HEK293 (cell line): ENCODE results near the gene SCUBE1.

Experiments
- CTCF ChIA-PET: fragments of 350-600 bp; formaldehyde crosslinking; extraction: SDS; loops from one replicate; lab custom pipeline; 2021; ENCODE audit warnings: antibody characterized with exemption; lab: Yijun Ruan, JAX
- POLR2A ChIA-PET: fragments of 300-600 bp; formaldehyde crosslinking; extraction: SDS; loops from one replicate; lab custom pipeline; 2020; ENCODE audit warnings: antibody characterized with exemption, inconsistent platforms; lab: Yijun Ruan, JAX
- H3K27ac ChIP-seq: fragments of 200-500 bp; sonication (Bioruptor generic); 2 replicates; pipeline ENCODE4 v1.5.1; 2014; ENCODE audit warnings: low read depth, low read length, control low read depth, inconsistent platforms; ENCODE audit errors: extremely low read depth
- H3K36me3 ChIP-seq, 2 experiments: fragments of 200-500 bp in 1 of 2; sonication (Bioruptor generic) in 1 of 2; 1 replicate in 1 of 2; 2 replicates in 1 of 2; pipeline ENCODE4 v1.5.1; 2014 to 2017; ENCODE audit warnings: inconsistent platforms in 2 of 2, low read length in 2 of 2; ENCODE audit not compliant: control insufficient read depth in 2 of 2, insufficient read depth in 1 of 2
- H3K4me1 ChIP-seq: fragments of 200-500 bp; sonication (Bioruptor generic); 2 replicates; pipeline ENCODE4 v1.5.1; 2014; ENCODE audit warnings: mild to moderate bottlenecking, low read length, inconsistent platforms; ENCODE audit not compliant: control insufficient read depth, insufficient read depth
- H3K4me3 ChIP-seq: 2 replicates; pipeline ENCODE4 v1.5.1; 2011; ENCODE audit warnings: low read depth, mild to moderate bottlenecking, control low read depth, low read length, moderate library complexity
- H3K9me3 ChIP-seq: fragments of 200-500 bp; sonication (Bioruptor generic); 2 replicates; pipeline ENCODE4 v1.5.1; 2014; ENCODE audit warnings: low read depth, low read length, inconsistent platforms; ENCODE audit not compliant: control insufficient read depth, insufficient read depth
- CTCF ChIP-seq: fragments of 450-650 bp; formaldehyde crosslinking; IDR thresholded peaks from 2 replicates; pipeline ENCODE4 v1.5.1; 2016; ENCODE audit warnings: missing biosample characterization, missing genetic modification characterization
- GLI4 ChIP-seq: fragments of 450-650 bp; formaldehyde crosslinking; IDR thresholded peaks from 2 replicates; pipeline ENCODE4 v1.5.1; 2016; ENCODE audit warnings: missing biosample characterization, missing genetic modification characterization
- GLIS1 ChIP-seq: fragments of 450-650 bp; formaldehyde crosslinking; IDR thresholded peaks from 2 replicates; pipeline ENCODE4 v1.5.1; 2016; ENCODE audit warnings: missing biosample characterization, missing genetic modification characterization
- GLIS2 ChIP-seq: fragments of 450-650 bp; formaldehyde crosslinking; IDR thresholded peaks from 2 replicates; pipeline ENCODE4 v1.5.1; 2016; ENCODE audit warnings: missing biosample characterization, missing genetic modification characterization
- KLF8 ChIP-seq: fragments of 450-650 bp; formaldehyde crosslinking; IDR thresholded peaks from 2 replicates; pipeline ENCODE4 v1.5.1; 2016; ENCODE audit warnings: missing biosample characterization, missing genetic modification characterization
- SETDB1 ChIP-seq: IDR thresholded peaks from one replicate; pipeline ENCODE4 v1.6.1; 2017; ENCODE audit warnings: mild to moderate bottlenecking, low read length, moderate library complexity, mixed read lengths; ENCODE audit not compliant: insufficient read length
- ZBTB10 ChIP-seq: fragments of 450-650 bp; formaldehyde crosslinking; IDR thresholded peaks from 2 replicates; pipeline ENCODE4 v1.5.1; 2016; ENCODE audit warnings: missing biosample characterization, missing genetic modification characterization
- ZBTB17 ChIP-seq: fragments of 450-650 bp; formaldehyde crosslinking; IDR thresholded peaks from 2 replicates; pipeline ENCODE4 v1.5.1; 2016; ENCODE audit warnings: missing biosample characterization, missing genetic modification characterization
- ZBTB20 ChIP-seq: fragments of 450-650 bp; formaldehyde crosslinking; IDR thresholded peaks from 2 replicates; pipeline ENCODE4 v1.5.1; 2016; ENCODE audit warnings: missing biosample characterization, missing genetic modification characterization
- ZBTB48 ChIP-seq: fragments of 450-650 bp; formaldehyde crosslinking; IDR thresholded peaks from 2 replicates; pipeline ENCODE4 v1.5.1; 2016; ENCODE audit warnings: missing biosample characterization, missing genetic modification characterization
- ZBTB8A ChIP-seq: fragments of 450-650 bp; formaldehyde crosslinking; IDR thresholded peaks from 2 replicates; pipeline ENCODE4 v1.5.1; 2016; ENCODE audit warnings: missing biosample characterization, missing genetic modification characterization
- ZFHX2 ChIP-seq: fragments of 450-650 bp; formaldehyde crosslinking; conservative IDR thresholded peaks from 2 replicates; pipeline ENCODE4 v1.5.1; 2016; ENCODE audit warnings: missing biosample characterization, missing genetic modification characterization
- ZFP41 ChIP-seq: fragments of 450-650 bp; formaldehyde crosslinking; IDR thresholded peaks from 2 replicates; pipeline ENCODE4 v1.5.1; 2016; ENCODE audit warnings: missing biosample characterization, missing genetic modification characterization, borderline replicate concordance
- ZFP69B ChIP-seq: fragments of 450-650 bp; formaldehyde crosslinking; IDR thresholded peaks from 2 replicates; pipeline ENCODE4 v1.5.1; 2016; ENCODE audit warnings: missing biosample characterization, missing genetic modification characterization
- ZIC2 ChIP-seq: fragments of 450-650 bp; formaldehyde crosslinking; IDR thresholded peaks from 2 replicates; pipeline ENCODE4 v1.5.1; 2016; ENCODE audit warnings: missing biosample characterization, missing genetic modification characterization
- ZNF184 ChIP-seq: fragments of 450-650 bp; IDR thresholded peaks from 2 replicates; pipeline ENCODE4 v1.5.1; 2018; ENCODE audit warnings: missing biosample characterization, mild to moderate bottlenecking, missing genetic modification characterization
- ZNF2 ChIP-seq: fragments of 450-650 bp; formaldehyde crosslinking; IDR thresholded peaks from 2 replicates; pipeline ENCODE4 v1.5.1; 2016; ENCODE audit warnings: missing biosample characterization, missing genetic modification characterization
- ZNF211 ChIP-seq: fragments of 450-650 bp; formaldehyde crosslinking; IDR thresholded peaks from 2 replicates; pipeline ENCODE4 v1.5.1; 2016; ENCODE audit warnings: low read depth, missing biosample characterization, missing genetic modification characterization
- ZNF350 ChIP-seq: fragments of 450-650 bp; formaldehyde crosslinking; IDR thresholded peaks from 2 replicates; pipeline ENCODE4 v1.5.0; 2017; ENCODE audit warnings: missing biosample characterization, mild to moderate bottlenecking, missing genetic modification characterization
- ZNF354C ChIP-seq: fragments of 450-650 bp; formaldehyde crosslinking; IDR thresholded peaks from 2 replicates; pipeline ENCODE4 v1.5.1; 2016; ENCODE audit warnings: missing biosample characterization, missing genetic modification characterization, low read depth, borderline replicate concordance
- ZNF488 ChIP-seq: fragments of 450-650 bp; formaldehyde crosslinking; IDR thresholded peaks from 2 replicates; pipeline ENCODE4 v1.5.1; 2016; ENCODE audit warnings: missing biosample characterization, missing genetic modification characterization
- ZNF626 ChIP-seq: fragments of 450-650 bp; sonication (Bioruptor Pico); formaldehyde crosslinking; IDR thresholded peaks from 2 replicates; pipeline ENCODE4 v1.5.1; 2018; ENCODE audit warnings: missing biosample characterization, missing genetic modification characterization, inconsistent platforms
- ZNF692 ChIP-seq: fragments of 450-650 bp; formaldehyde crosslinking; IDR thresholded peaks from 2 replicates; pipeline ENCODE4 v1.5.1; 2016; ENCODE audit warnings: missing biosample characterization, missing genetic modification characterization
- ZNF704 ChIP-seq: fragments of 450-650 bp; formaldehyde crosslinking; IDR thresholded peaks from 2 replicates; pipeline ENCODE4 v1.5.1; 2016; ENCODE audit warnings: missing biosample characterization, missing genetic modification characterization
- ZNF768 ChIP-seq: fragments of 450-650 bp; formaldehyde crosslinking; IDR thresholded peaks from 2 replicates; pipeline ENCODE4 v1.5.1; 2018; ENCODE audit warnings: missing biosample characterization, mild to moderate bottlenecking, missing genetic modification characterization

The SCUBE1 gene

GRCh38 chr22:43388420-43388851 is 45.3 kb upstream of the SCUBE1 start (continued):
- TF ChIP-seq ZBTB10 (tag by site-specific recombination) (peak; percentile 66; the same call in 1 of the 2 replicates), ZNF692 (tag by site-specific recombination) (peak; percentile 79), ZBTB8A (peak; percentile 69), KLF8 (tag by site-specific recombination) (peak; percentile 64), ZBTB17 (tag by site-specific recombination) (0 out of 2 replicates have a peak, but pooled peaks have one; percentile 20), GLIS2 (tag by site-specific recombination) (peak; percentile 77), GLIS1 (peak; percentile 77), ZFHX2 (peak; percentile 53), CTCF (tag by site-specific recombination) (peak; percentile 93), ZNF184 (tag by site-specific recombination) (no peak), ZBTB48 (tag by site-specific recombination) (peak; percentile 41; the same call in 1 of the 2 replicates), ZNF2 (tag by site-specific recombination) (0 out of 2 replicates have a peak, but pooled peaks have one; percentile 41), ZFP69B (peak; percentile 71)

GRCh38 chr22:43387815-43388214 is 44.6 kb upstream of the SCUBE1 start:
- peak; percentile 80; the same call in 1 of the 2 replicates for TF ChIP-seq ZNF768 (tag by site-specific recombination)
- no peak for TF ChIP-seq ZNF350 (tag by site-specific recombination)
- ChIA-PET CTCF (interaction anchor here (0.6 to 10.2 kb wide), 23 partner anchors 10 to 1238 kb away, joined by 3 to 152 read pairs (median 5); no protein-coding TSS in a partner anchor), POLR2A (no interaction called here)
- Histone ChIP-seq H3K4me1 (no peaks in the 10 kb centered on the region), H3K9me3 (no peaks in the 10 kb centered on the region; the same call in 1 of the 2 replicates), H3K36me3 (no peaks in the 10 kb centered on the region), H3K27ac (no peak overlapping the region), H3K4me3 (no peak overlapping the region)

- H3K36me3 ChIP-seq: no peaks in the 10 kb centered on the region
- H3K4me3 ChIP-seq: no peak overlapping the region
- no peaks in the 10 kb centered on the region for H3K4me1 ChIP-seq
- H3K27ac ChIP-seq: no peak overlapping the region
- POLR2A ChIA-PET: interaction anchor here (0.6 kb wide), 1 partner anchor 386 kb away, joined by 3 read pairs; no protein-coding TSS in a partner anchor
- H3K9me3 ChIP-seq: no peaks in the 10 kb centered on the region; the same call in 1 of the 2 replicates
- CTCF ChIA-PET: interaction anchor here (0.6 to 10.2 kb wide), 36 partner anchors 8 to 1631 kb away, joined by 3 to 152 read pairs (median 4); partner anchors contain the start of gene SCUBE1
- no peak for TF ChIP-seq ZNF488
- no peak for TF ChIP-seq ZNF704 (tag by site-specific recombination)
- TF ChIP-seq ZBTB20 (tag by site-specific recombination): no peak
- TF ChIP-seq ZNF2 (tag by site-specific recombination): peak; percentile 52; the same call in 1 of the 2 replicates
- TF ChIP-seq SETDB1: no peak
- TF ChIP-seq ZNF626: no peak
- TF ChIP-seq ZFP41 (tag by site-specific recombination): no peak
- TF ChIP-seq GLI4: no peak
- TF ChIP-seq ZNF211 (tag by site-specific recombination): no peak
- TF ChIP-seq ZIC2: peak; percentile 77
- no peak for TF ChIP-seq ZNF354C (tag by site-specific recombination)
Observed at GRCh38 chr22:43385770-43386641, 42.8 kb upstream of the SCUBE1 start.
